WERI-Rb-1 (cell line): Measurements from ENCODE around the gene INCENP.

ENCODE experiments used
- DNase-seq: peaks from one replicate; pipeline ENCODE4 v3.0.0-alpha.2; 2020
- H3K27ac ChIP-seq: fragments of 250-450 bp; sonication (Bioruptor Pico); 2 replicates; pipeline ENCODE4 v1.5.1; 2020; ENCODE audit warnings: mild to moderate bottlenecking, moderate library complexity
- H3K27me3 ChIP-seq: fragments of 250-450 bp; sonication (Bioruptor Pico); 2 replicates; pipeline ENCODE4 v1.5.1; 2021; ENCODE audit warnings: mild to moderate bottlenecking, low read depth, moderate library complexity; ENCODE audit not compliant: insufficient read depth, severe bottlenecking
- H3K36me3 ChIP-seq: fragments of 250-450 bp; sonication (Bioruptor Pico); 2 replicates; pipeline ENCODE4 v1.5.1; 2020; ENCODE audit warnings: mild to moderate bottlenecking, moderate library complexity
- H3K4me3 ChIP-seq: 2 replicates; pipeline ENCODE4 v1.5.1; 2011; ENCODE audit warnings: low read depth, mild to moderate bottlenecking, control low read depth, low read length
- H3K9me3 ChIP-seq: fragments of 250-450 bp; sonication (Bioruptor Pico); 2 replicates; pipeline ENCODE4 v1.5.1; 2021; ENCODE audit warnings: mild to moderate bottlenecking, moderate library complexity; ENCODE audit not compliant: severe bottlenecking
- TF ChIP-seq, protein P1 (sequence below): IDR thresholded peaks from 2 replicates; pipeline ENCODE4 v1.5.1; 2011; ENCODE audit warnings: low read depth, mild to moderate bottlenecking, control low read depth, inconsistent platforms, low read length

The INCENP gene

DNA sequence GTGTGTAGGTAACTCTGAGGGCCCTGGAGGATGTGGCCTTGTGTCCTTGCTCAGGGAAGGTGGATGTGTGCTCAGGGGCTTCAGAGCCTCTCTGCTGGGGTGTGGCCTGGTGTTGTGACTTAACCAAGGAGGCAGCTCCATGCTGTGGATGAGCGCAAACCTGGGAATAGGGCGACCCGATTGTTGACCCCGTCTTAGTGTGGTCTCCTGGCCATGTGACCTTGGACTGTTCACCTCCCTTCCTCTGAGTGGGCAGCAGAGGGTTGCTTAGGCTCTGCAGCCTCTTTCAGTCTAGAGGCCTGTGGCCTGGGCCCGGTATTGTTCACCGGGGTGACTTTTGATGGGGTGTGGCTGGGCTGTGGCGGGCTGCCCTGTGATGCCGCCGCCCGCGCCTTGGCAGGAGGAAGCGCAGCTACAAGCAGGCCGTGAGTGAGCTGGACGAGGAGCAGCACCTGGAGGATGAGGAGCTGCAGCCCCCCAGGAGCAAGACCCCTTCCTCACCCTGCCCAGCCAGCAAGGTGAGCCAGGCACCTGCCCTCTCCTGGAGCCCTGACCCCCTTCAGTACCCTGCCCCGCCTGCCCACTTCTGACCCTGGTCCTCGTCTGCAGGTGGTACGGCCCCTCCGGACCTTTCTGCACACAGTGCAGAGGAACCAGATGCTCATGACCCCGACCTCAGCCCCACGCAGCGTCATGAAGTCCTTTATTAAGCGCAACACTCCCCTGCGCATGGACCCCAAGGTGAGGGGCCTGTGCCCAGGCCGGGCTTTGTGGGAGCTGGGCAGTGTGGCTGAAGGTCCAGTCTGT, 16.7 kb downstream of the INCENP start:
- H3K4me3 ChIP-seq = no peak overlapping the region
- H3K9me3 ChIP-seq = no peaks in the 10 kb centered on the region
- no peak overlapping the region for H3K27ac ChIP-seq
- no peaks in the 10 kb centered on the region for H3K27me3 ChIP-seq
- DNase-seq = no peak
- peaks cover 87% of the 10 kb centered on the region for H3K36me3 ChIP-seq
- TF ChIP-seq, protein P1, sequence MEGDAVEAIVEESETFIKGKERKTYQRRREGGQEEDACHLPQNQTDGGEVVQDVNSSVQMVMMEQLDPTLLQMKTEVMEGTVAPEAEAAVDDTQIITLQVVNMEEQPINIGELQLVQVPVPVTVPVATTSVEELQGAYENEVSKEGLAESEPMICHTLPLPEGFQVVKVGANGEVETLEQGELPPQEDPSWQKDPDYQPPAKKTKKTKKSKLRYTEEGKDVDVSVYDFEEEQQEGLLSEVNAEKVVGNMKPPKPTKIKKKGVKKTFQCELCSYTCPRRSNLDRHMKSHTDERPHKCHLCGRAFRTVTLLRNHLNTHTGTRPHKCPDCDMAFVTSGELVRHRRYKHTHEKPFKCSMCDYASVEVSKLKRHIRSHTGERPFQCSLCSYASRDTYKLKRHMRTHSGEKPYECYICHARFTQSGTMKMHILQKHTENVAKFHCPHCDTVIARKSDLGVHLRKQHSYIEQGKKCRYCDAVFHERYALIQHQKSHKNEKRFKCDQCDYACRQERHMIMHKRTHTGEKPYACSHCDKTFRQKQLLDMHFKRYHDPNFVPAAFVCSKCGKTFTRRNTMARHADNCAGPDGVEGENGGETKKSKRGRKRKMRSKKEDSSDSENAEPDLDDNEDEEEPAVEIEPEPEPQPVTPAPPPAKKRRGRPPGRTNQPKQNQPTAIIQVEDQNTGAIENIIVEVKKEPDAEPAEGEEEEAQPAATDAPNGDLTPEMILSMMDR = no peak

DNA sequence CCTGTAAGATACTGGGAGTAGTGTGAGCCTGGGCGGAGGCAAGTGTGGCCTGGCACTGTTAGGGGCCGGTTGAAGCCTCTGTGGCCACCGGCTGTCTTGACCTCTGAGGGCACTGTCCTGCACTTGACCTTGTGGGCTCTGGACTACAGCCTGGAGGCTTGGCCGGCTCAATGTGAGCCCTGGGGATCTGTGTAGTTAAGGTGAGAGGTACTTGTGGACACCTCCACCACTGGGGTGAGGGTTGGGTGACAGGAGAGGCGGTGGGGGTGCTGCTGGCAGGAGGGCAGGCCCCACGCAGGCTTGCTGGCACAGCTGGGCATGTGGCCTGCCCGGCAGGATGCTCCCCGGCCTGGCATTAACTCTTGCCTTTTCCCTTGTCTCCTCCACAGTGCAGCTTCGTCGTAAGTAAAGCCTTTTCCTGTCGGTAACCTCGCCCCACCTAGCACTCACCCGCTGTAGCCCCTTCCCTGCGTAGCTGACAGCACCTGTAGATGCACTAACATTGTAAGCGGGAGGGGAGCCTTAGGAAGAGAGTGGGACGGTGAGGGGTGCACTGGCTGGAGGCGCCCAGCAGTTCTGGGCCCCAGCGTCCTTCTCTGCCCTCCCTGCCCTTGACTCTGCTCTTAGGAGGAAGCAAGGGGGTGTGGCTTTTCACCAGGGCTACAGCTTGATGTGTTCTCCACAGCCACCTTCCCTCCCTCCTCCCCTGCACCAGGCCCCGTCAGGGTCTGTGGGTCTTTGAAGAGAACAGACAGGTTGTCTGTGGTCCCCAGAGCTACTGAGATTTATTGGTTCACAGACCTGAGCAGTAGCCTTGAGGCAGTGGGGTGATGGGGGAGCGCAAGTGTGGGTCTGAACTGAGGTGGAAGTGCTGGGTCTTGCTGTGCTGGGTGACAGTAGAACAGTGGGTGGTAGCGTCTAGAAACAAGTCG, 17.6 kb downstream of the INCENP start:
- TF ChIP-seq, protein P1 = no peak
- DNase-seq = no peak
- Histone ChIP-seq H3K36me3 (peaks cover 91% of the 10 kb centered on the region), H3K27me3 (no peaks in the 10 kb centered on the region), H3K4me3 (no peak overlapping the region), H3K27ac (no peak overlapping the region), H3K9me3 (no peaks in the 10 kb centered on the region)

DNA sequence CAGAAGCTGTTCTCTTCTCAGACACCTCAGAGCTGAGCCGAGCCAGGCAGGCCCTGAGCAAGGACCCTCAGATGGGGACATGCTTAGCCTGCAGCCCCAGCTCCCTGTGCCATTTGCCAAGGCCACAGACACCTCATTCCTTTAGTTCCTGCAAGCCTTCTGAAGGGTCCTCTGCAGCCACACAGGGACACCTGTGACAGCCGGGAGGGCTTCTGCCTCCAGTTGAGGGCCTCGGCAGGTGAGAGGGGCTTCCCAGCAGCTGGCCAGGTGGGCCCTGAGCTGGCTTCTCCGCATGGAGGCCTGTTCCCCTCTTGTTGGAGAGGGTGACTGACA, 18.2 kb downstream of the INCENP start:
- no peak for DNase-seq
- Histone ChIP-seq H3K27me3 (no peaks in the 10 kb centered on the region), H3K36me3 (peaks cover 92% of the 10 kb centered on the region), H3K27ac (no peak overlapping the region), H3K4me3 (no peak overlapping the region), H3K9me3 (no peaks in the 10 kb centered on the region)
- TF ChIP-seq, protein P1 = no peak

- no peaks in the 10 kb centered on the region for H3K9me3 ChIP-seq
- no peak for DNase-seq
- TF ChIP-seq, protein P1 = no peak
- no peak overlapping the region for H3K4me3 ChIP-seq
- H3K27ac ChIP-seq = no peak overlapping the region
- no peaks in the 10 kb centered on the region for H3K27me3 ChIP-seq
- H3K36me3 ChIP-seq = peaks cover 92% of the 10 kb centered on the region
Observed at GRCh38 chr11:62142921-62143320, 19.1 kb downstream of the INCENP start.

GRCh38 chr11:62143727-62144126, 19.9 kb downstream of the INCENP start:
- Histone ChIP-seq H3K4me3 (no peak overlapping the region), H3K27me3 (no peaks in the 10 kb centered on the region), H3K9me3 (no peaks in the 10 kb centered on the region), H3K27ac (no peak overlapping the region), H3K36me3 (peaks cover 92% of the 10 kb centered on the region)
- TF ChIP-seq, protein P1 = 0 out of 2 replicates have a peak, but pooled peaks have one; percentile 8
- DNase-seq = no peak
